Stimulated activated naive B cell treated with anti-CD40 and anti-IgM and Interleukin-4, amounts not matched to agents 10 μg/mL and 1 μg/mL and 100 μg/mL, for 72 hours (primary cell): ENCODE measurements around the gene MSLN.

Source experiments
- ATAC-seq, 2 donors: fragments of 150-1000 bp; cut with Tn5 transposase; replicated peaks; 2 replicates each; pipeline ENCODE4 v1.10.0; 2021; ENCODE audit warnings: moderate library complexity in 1 of 2
- DNase-seq: peaks from one replicate; pipeline ENCODE4 v3.0.0; 2021
- H3K27ac Mint-ChIP-seq: one replicate; pipeline ENCODE4 v1.8.0; 2022; ENCODE audit warnings: mild to moderate bottlenecking, mixed read lengths
- H3K27me3 Mint-ChIP-seq, 2 donors: one replicate each; pipeline ENCODE4 v1.8.0; 2022; ENCODE audit warnings: mixed read lengths in 2 of 2
- H3K36me3 Mint-ChIP-seq, 2 donors: one replicate each; pipeline ENCODE4 v1.8.0; 2022; ENCODE audit warnings: mixed read lengths in 2 of 2, mild to moderate bottlenecking in 1 of 2
- H3K4me1 Mint-ChIP-seq, 2 donors: one replicate each; pipeline ENCODE4 v1.8.0; 2022; ENCODE audit warnings: mixed read lengths in 2 of 2, mild to moderate bottlenecking in 1 of 2
- H3K4me3 Mint-ChIP-seq, 2 donors: one replicate each; pipeline ENCODE4 v1.8.0; 2022; ENCODE audit warnings: mild to moderate bottlenecking in 2 of 2, mixed read lengths in 2 of 2, moderate library complexity in 1 of 2
- H3K9me3 Mint-ChIP-seq, 2 donors: one replicate each; pipeline ENCODE4 v1.8.0; 2022; ENCODE audit warnings: mixed read lengths in 2 of 2, mild to moderate bottlenecking in 1 of 2

MSLN gene

GRCh38 chr16:727291-727977 lies 33.1 kb upstream of the MSLN start:
- peak overlapping the region; percentile 51 for H3K27ac Mint-ChIP-seq
- peaks cover 10 to 28% of the 10 kb centered on the region in 2 donors for H3K4me1 Mint-ChIP-seq
- no peak for DNase-seq
- no peaks in the 10 kb centered on the region for H3K27me3 Mint-ChIP-seq
- no peaks in the 10 kb centered on the region for H3K9me3 Mint-ChIP-seq
- peak; percentile 20 to 28 for ATAC-seq
- H3K4me3 Mint-ChIP-seq = peak overlapping the region; percentile 71 to 73
- peaks cover 0 to 6% of the 10 kb centered on the region in 2 donors for H3K36me3 Mint-ChIP-seq

DNA sequence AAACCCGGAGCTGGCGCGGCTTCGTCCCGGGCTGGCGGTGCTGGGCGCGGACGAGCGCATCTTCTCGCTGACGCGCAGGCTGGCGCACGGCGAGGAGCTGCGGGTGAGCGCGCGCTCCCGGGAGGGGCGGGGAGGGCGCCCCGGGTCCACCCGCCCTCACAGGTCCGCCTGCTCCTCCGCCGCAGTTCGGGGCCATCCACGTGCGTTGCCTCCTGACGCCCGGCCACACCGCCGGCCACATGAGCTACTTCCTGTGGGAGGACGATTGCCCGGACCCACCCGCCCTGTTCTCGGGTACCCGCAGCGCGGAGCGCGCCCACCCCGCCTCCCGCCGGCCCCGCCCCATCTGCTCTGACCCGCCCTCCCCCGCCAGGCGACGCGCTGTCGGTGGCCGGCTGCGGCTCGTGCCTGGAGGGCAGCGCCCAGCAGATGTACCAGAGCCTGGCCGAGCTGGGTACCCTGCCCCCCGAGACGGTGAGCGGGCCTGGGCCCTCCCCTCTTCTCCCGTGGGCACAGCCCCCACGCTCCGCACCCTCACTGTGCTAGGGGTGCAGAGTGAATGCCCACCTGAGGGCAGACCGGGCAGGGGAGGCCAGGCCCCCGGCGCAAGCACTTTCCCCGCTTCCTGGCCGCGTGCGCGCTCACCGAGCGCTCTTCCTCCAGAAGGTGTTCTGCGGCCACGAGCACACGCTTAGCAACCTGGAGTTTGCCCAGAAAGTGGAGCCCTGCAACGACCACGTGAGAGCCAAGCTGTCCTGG lies 32.2 kb upstream of the MSLN start:
- H3K9me3 Mint-ChIP-seq = no peaks in the 10 kb centered on the region
- DNase-seq = peak; percentile 65
- peak overlapping the region; percentile 62 for H3K27ac Mint-ChIP-seq
- peak; percentile 56 to 65 for ATAC-seq
- no peaks in the 10 kb centered on the region for H3K27me3 Mint-ChIP-seq
- H3K36me3 Mint-ChIP-seq = peaks cover 4 to 6% of the 10 kb centered on the region in 2 donors
- peaks cover 6 to 21% of the 10 kb centered on the region in 2 donors for H3K4me1 Mint-ChIP-seq
- peak overlapping the region; percentile 76 to 78 for H3K4me3 Mint-ChIP-seq

- Mint-ChIP-seq H3K27ac (no peak overlapping the region), H3K27me3 (no peaks in the 10 kb centered on the region), H3K36me3 (peaks cover 9 to 11% of the 10 kb centered on the region in 2 donors), H3K9me3 (no peaks in the 10 kb centered on the region), H3K4me3 (peak overlapping the region; percentile 76 to 78), H3K4me1 (peaks cover 3 to 14% of the 10 kb centered on the region in 2 donors)
- ATAC-seq (no peak), DNase-seq (no peak)
Measured at GRCh38 chr16:728890-729744, 31.4 kb upstream of the MSLN start.

DNA sequence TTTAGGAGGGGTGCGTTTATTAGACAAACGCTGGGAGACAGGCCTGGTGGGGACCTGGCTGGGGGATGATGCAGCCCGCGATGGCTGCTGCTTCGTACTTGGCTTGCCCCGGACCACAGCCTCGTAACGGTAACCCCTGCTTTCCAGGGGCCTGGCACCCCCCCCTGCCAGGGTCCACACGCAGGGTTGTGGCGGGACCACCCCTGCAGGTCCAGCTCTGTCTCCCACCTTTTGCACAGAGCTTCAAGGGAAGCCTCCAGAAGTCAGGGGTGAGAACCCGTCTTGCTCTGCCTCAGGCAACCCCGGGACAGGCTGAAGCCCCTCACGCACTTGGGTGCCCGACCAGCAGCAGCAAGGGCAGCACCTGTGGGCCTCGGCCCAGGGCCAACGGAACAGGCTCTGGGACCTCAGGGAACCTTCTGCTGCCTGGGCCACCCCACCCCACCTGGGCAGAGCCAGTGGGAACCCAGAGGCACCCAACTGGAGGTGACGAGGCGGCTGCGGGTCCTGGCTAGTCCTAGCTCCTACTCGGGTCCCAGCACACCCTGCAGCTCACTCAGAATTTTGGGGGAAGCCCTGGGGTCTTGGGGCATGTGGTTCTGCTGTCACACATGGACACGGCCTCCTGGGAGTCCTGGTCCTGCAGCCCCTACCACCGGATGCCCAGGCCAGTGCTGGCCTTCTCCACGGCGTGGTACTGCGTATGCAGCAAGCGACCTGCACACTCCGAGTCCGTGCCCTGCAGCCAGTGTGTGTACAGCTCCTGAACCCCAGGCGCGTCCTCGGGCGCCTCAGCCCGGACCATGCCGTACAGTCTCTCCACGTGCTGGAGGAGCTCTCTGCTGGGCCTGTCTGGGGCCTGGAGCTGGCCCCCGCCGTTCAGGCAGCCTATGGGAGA lies 30.5 kb upstream of the MSLN start:
- no peak for ATAC-seq
- H3K4me3 Mint-ChIP-seq = peak overlapping the region; percentile 16 to 36
- H3K9me3 Mint-ChIP-seq = no peaks in the 10 kb centered on the region
- H3K4me1 Mint-ChIP-seq = peaks cover 3 to 14% of the 10 kb centered on the region in 2 donors
- H3K36me3 Mint-ChIP-seq = peaks cover 9 to 15% of the 10 kb centered on the region in 2 donors
- no peaks in the 10 kb centered on the region for H3K27me3 Mint-ChIP-seq
- no peak for DNase-seq
- no peak overlapping the region for H3K27ac Mint-ChIP-seq

- Mint-ChIP-seq H3K27ac (peak overlapping the region; percentile 14), H3K27me3 (no peaks in the 10 kb centered on the region), H3K9me3 (no peaks in the 10 kb centered on the region), H3K4me3 (no peak overlapping the region), H3K36me3 (peaks cover 13 to 24% of the 10 kb centered on the region in 2 donors), H3K4me1 (peaks cover 4 to 15% of the 10 kb centered on the region in 2 donors)
- DNase-seq (no peak), ATAC-seq (no peak)
Measured at GRCh38 chr16:730666-731509, 29.6 kb upstream of the MSLN start.

DNA sequence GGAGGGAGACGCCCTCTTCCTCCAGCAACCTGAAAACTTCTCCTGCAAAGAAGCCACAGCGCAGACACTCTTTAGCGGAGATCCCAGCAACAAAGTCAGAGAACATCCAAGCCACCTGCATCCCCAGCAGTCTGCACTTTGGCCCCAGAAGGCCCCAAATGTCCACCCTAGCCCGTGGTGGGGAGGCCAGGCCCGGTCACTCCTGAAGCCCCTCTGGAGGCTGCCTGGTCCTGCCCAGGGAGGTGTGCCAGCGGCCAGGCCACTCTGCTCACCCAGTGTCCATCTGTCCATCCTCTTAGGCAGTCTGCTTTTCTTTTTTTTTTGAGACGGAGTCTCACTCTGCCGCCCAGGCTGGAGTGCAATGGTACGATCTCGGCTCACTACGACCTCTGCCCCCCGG lies 28.2 kb upstream of the MSLN start:
- H3K27me3 Mint-ChIP-seq = no peaks in the 10 kb centered on the region
- no peak overlapping the region for H3K4me3 Mint-ChIP-seq
- DNase-seq = no peak
- H3K27ac Mint-ChIP-seq = peak overlapping the region; percentile 56
- H3K4me1 Mint-ChIP-seq = peaks cover 4 to 8% of the 10 kb centered on the region in 2 donors
- H3K36me3 Mint-ChIP-seq = peaks cover 19 to 35% of the 10 kb centered on the region in 2 donors
- H3K9me3 Mint-ChIP-seq = no peaks in the 10 kb centered on the region
- no peak for ATAC-seq

DNA sequence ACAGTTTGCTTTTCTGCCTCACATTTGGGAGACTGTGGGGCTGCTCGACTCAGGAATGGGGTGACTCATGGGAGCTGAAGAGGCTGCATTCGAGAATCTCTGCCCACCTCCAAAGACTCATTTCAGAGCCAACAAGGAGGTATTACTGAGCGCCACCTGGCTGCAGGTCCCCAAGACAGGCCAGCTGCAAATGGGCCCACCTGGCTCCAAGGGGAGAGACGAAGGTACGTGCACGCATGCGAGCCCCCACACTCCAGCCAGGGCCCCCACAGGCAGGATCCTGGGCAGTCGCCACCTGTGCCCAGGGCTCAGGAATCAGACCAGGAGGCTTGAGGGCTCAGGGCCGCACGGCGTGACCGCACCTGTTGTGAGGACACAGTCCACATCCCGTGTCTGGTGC lies 27.6 kb upstream of the MSLN start:
- Mint-ChIP-seq H3K27me3 (no peaks in the 10 kb centered on the region), H3K4me3 (no peak overlapping the region), H3K4me1 (peaks cover 7 to 14% of the 10 kb centered on the region in 2 donors), H3K27ac (peak overlapping the region; percentile 56), H3K9me3 (no peaks in the 10 kb centered on the region), H3K36me3 (peaks cover 23 to 39% of the 10 kb centered on the region in 2 donors)
- ATAC-seq (no peak), DNase-seq (no peak)

DNA sequence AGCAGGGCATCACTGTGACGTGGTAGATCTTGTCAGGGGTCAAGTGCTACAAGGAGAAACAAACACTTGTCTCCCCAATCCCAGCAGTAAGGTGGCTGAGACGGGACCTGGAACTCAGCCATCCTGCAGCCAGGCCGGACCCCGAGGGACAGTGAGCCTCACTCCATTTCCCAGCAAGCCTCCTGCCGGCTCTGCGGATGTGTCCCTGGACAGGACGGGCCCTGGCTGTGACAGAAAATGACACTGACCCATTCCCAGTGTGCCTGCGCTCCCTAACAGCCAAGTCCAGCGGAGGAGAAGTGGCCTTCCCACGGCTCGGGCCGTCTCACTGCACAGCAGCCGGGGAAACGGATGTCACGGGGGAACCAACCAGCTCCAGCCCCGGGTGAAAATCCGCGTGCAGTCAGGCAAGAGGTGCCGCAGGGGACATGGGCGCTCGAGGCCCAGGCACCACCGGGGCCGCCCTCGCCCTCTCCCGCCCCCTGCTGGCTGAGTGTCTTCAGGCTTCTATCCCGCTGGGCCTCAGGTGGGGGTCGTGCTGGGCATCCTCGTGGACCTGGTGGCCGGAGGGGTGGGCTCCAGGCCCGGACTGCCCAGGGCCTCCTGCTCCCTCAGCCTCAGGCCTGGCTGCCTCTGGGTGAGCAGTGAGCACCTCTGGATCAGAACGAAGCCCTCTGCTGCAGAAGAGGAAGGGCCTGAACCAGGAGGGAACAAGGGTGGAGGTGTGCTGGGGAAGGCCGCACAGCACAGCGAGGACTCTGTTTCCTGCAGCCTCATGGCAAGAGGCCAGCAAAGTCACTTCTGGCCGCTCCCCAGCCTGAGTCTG lies 26.9 kb upstream of the MSLN start:
- Mint-ChIP-seq H3K27me3 (no peaks in the 10 kb centered on the region), H3K36me3 (peaks cover 25 to 41% of the 10 kb centered on the region in 2 donors), H3K4me1 (peaks cover 9 to 21% of the 10 kb centered on the region in 2 donors), H3K27ac (no peak overlapping the region), H3K4me3 (no peak overlapping the region), H3K9me3 (no peaks in the 10 kb centered on the region)
- DNase-seq (no peak), ATAC-seq (no peak)

DNA sequence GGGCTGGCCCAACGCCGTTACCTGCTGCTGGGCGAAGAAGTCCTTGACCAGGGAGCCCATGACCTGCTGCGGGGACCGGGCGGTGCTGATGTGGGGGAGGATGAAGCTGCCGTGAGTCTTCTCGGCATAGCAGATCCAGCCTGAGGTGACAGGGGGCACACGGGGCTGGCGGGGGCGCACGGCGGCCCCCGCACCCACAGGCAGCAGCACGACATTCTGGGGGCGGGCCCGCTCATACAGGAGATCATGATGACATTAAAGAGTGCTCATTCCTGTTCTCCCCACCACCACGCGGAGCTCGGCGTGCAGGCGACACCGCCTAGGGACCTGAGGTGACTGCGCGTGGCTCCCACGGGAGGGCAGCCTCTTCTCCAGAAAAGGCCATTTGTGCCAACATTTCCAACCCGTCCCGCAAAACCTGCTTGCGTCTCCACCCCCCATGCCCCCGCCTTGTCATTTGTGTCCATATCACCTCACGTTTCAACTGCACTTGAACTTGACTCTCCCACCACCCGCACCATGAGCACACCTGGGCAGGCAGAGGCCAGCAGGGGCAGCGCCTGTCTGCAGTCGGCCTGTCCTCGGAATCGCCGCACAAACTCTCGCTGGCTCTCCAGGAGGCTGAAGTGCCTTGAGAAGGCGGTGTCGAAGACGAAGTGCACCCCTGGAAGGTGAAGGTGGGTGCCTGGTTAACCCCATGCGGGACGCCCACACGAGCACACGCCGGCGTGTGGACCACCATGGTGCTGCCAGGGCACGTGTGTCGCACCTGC lies 26.1 kb upstream of the MSLN start:
- Mint-ChIP-seq H3K27ac (no peak overlapping the region), H3K36me3 (peaks cover 27 to 41% of the 10 kb centered on the region in 2 donors), H3K27me3 (no peaks in the 10 kb centered on the region), H3K9me3 (no peaks in the 10 kb centered on the region), H3K4me1 (peaks cover 11 to 29% of the 10 kb centered on the region in 2 donors), H3K4me3 (no peak overlapping the region)
- no peak for DNase-seq
- ATAC-seq = no peak

- H3K4me3 Mint-ChIP-seq = no peak overlapping the region
- H3K27ac Mint-ChIP-seq = no peak overlapping the region
Measured at GRCh38 chr16:734981-735881, 25.3 kb upstream of the MSLN start.

DNA sequence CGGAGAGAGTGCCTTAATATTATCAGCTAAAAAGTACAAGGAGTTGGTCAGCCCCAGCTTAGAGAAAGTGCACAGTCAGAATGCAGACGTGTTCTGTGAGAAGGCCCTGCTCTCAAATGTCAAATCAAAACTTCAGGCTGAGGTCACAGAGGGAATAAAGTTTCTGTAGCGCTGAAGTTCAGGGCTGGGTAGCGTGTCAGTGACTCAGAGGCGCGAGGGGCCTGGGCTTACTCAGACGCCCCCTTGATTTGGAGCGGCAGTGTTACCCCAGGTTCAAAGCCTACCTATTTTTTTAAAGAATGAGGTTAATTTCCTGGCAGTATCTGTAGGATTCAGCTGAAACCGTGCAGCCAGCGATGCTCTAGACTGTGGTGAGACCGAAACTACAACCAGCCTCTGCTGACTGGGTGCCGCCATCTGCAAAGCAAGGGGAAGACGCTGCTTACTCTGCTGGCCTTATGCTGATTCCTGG lies 24.5 kb upstream of the MSLN start:
- no peak overlapping the region for H3K4me3 Mint-ChIP-seq

More at GRCh38 chr16:734981-735881, 25.3 kb upstream of the MSLN start:
- Mint-ChIP-seq H3K36me3 (peaks cover 27 to 41% of the 10 kb centered on the region in 2 donors), H3K4me1 (peaks cover 14 to 37% of the 10 kb centered on the region in 2 donors), H3K27me3 (no peaks in the 10 kb centered on the region), H3K9me3 (no peaks in the 10 kb centered on the region)
- DNase-seq (no peak), ATAC-seq (no peak)

More for the DNA sequence above, 24.5 kb upstream of the MSLN start:
- H3K9me3 Mint-ChIP-seq = no peaks in the 10 kb centered on the region
- H3K36me3 Mint-ChIP-seq = peaks cover 27 to 41% of the 10 kb centered on the region in 2 donors
- ATAC-seq (no peak), DNase-seq (no peak)
- no peak overlapping the region for H3K27ac Mint-ChIP-seq
- H3K4me1 Mint-ChIP-seq = peaks cover 14 to 38% of the 10 kb centered on the region in 2 donors
- H3K27me3 Mint-ChIP-seq = no peaks in the 10 kb centered on the region
